Measurements from ENCODE around the gene PRICKLE1.

DNA sequence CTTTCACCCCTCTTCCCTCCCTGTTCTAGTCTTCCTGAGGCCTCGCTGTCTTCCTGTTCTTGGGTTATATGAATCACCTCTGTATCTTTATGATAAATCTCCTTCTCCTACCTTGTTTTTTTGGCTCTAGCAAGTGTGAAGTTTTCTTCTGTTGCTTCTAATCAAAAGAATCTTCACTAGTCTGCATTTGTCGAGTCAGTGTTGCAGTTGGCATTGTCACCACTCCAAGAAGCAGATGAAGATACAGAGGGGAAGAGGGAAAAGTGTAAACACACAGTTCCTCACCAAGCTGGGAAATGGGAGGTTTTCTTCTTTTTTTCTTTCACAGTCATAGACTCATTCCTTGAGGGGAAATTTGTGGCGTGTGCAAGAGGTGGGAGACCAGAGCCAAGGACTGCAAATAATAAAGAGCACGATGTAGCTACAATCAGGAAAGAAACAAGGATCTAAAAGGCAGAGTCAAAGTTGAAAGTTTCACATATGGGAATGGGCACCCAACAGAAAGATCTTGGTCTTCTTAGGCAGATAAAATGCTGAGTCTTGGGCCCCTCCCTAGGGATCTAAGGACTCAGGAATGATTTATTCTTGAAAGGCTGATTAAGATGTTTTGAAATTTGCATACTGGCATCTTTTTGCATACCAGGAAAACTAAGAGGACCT is 22.2 kb upstream of the PRICKLE1 start:
- TF ChIP-seq, protein P1, sequence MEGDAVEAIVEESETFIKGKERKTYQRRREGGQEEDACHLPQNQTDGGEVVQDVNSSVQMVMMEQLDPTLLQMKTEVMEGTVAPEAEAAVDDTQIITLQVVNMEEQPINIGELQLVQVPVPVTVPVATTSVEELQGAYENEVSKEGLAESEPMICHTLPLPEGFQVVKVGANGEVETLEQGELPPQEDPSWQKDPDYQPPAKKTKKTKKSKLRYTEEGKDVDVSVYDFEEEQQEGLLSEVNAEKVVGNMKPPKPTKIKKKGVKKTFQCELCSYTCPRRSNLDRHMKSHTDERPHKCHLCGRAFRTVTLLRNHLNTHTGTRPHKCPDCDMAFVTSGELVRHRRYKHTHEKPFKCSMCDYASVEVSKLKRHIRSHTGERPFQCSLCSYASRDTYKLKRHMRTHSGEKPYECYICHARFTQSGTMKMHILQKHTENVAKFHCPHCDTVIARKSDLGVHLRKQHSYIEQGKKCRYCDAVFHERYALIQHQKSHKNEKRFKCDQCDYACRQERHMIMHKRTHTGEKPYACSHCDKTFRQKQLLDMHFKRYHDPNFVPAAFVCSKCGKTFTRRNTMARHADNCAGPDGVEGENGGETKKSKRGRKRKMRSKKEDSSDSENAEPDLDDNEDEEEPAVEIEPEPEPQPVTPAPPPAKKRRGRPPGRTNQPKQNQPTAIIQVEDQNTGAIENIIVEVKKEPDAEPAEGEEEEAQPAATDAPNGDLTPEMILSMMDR (conservative IDR thresholded peaks at IDR 0.05; ENCODE audit: low read length) = no peak
- TF ChIP-seq EZH2phosphoT487 (IDR thresholded peaks at IDR 0.05; ENCODE audit: borderline replicate concordance) = no peak

All from Loucy (cell line).